Right renal pelvis (tissue), 4 donors: ENCODE data around the gene TRA2B. TPM values are rescaled to one million over a fixed set of nuclear protein-coding genes. Genes with fewer than 3 reads are reported as not detected.
"Not testable (repeated sequence)": the region's sequence is repeated elsewhere in the genome, so short reads cannot be mapped to it uniquely, and the experiment has no call there.

Experiments used
- DNase-seq, 4 donors: peaks; one replicate each; pipeline ENCODE4 v3.0.0-alpha.2; 2013; ENCODE audit warnings: low read depth in 4 of 4, low spot score in 3 of 4, missing footprints in 1 of 4
- polyA plus RNA-seq, 4 donors: library from polyadenylated mRNA; unstranded; fragments of 120-200 nt; gene quantifications; one replicate each; pipeline ENCODE4 v1.2.1, GENCODE V29; 2013; ENCODE audit not compliant: insufficient read length in 4 of 4

The TRA2B gene
- polyA plus RNA-seq, 4 donors = 272 to 304 (median 296) TPM

DNA sequence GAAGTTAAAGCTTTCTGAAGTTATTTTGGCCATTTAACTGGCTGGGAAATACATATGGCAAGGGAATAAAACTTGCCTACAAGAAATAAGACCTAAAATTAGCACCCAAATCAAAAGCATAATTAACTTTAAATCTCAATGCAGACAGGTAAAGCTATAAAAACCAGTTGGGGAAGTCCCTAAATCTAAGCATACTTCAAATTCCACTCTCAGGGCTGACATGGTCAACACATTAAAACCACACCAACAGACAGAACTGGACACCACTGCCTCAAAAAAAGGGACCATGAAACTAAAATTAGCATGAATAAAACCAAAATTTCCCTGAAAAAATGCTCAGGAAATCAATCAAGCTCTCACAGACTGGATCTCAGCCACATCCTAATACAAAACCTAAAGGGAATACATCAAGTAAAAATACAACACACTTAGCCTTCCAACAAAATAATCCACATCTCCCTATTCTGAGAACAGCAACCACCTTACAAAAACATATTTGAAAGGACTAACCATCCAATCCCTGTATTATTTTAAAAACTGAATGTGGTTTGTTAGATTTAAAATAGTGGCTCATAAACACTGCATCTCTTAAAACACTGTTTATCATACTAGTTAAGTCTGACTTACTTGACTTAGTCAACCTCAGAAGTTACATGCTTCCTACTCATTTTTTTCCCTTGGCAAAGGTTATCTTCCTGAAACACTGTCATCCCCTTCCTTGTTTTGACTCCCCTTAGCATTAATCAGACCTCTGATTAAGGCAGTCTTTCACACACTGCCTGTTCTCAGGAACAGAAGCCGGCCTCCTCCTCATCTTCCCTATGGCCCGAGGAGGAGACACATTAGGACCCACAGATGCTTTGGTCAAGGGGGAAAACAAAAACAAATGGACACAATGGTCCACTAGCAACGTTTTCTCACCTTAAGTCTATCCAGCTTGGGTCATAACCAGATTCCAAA is 8.3 kb downstream of the TRA2B start:
- DNase-seq = no peak

- no peak for DNase-seq
These were observed 9.3 kb downstream of the TRA2B start for GRCh38 chr3:185928496-185928895.

DNA sequence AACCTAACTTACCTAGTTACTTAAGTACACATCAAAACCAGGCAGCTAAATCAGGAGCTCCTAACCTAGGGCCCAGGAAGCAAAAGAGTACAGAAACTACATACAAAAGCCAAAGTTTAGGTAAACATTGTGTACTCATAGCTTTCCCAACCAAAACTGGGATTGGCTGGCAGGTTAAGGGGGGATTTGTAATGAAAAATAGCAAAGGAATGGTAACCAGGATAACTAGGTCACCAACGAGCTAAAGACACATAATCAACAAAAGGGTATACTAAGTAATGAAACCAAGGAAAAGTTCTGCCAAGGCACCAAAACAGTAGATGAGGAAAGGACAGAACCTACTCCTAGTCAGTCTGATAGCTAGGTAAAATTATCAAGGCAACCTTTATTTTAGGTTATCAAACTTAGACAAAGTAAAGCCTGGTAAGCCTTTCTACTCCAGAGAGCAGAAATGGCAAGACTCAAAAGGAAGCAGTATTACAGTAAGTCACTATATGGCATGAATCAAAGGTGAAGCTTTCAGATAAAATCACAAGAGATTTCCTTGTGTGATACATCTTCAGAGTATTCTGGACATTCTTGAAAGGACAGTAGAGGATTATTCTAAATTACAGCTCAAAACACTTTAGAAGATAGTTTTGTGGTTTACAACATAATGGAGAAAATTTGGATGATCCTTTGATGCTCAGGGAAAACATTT is 10.2 kb downstream of the TRA2B start:
- DNase-seq = no peak

DNA sequence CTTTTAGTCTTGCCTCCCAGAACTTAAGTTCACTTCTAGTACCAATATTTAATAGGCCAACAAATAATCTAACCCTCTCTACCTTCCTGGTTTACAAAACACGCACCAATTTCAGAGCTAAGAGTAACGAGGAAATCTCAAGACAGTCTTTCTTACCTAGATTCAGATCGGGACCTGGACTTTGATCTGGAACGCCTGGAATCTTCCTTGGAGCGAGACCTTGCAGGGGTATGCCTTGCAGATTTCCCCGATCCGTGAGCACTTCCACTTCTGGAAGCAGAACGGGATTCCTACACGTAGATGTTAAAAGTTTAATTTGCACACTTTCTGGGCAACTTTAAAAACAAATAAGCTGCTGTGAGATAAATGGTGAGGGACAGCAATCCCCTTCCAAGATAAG is 11.4 kb downstream of the TRA2B start:
- DNase-seq = no peak

DNA sequence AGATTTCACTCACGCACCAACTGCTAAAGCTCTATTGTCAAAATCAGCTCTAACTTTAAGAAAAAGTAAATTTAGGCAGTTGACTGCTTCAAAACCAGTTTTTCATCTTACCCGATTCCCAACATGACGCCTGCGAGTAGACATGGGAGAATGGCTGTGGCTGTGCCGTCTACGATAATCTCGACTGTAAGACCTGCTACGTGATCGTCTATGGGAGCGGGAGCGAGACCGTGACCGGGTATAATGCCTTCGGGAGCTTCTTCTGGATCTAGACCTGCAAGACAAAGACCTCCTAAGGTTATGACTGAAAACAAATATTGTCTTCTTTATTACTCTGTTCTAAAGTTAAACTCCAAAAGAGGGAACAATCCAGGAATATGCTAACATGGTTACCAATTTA is 12.5 kb downstream of the TRA2B start:
- DNase-seq = no peak

DNA sequence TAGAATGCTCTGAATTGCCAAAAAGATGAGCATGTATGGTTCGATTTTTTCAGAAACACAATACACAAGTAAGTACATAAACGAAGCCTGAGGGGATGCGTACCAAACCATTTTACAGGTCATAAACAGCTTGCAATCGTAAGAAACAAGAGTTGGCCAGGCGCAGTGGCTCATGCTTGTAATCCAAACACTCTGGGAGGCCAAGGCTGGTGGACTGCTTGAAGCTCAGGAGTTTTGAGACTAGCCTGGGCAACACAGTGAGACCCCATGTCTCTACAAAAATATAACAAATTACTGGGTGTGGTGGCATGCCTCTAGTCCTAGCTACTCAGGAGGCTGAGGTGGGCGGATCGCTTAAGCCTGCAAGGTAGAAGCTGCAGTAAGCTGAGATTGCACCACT is 13.4 kb downstream of the TRA2B start:
- no peak for DNase-seq

DNA sequence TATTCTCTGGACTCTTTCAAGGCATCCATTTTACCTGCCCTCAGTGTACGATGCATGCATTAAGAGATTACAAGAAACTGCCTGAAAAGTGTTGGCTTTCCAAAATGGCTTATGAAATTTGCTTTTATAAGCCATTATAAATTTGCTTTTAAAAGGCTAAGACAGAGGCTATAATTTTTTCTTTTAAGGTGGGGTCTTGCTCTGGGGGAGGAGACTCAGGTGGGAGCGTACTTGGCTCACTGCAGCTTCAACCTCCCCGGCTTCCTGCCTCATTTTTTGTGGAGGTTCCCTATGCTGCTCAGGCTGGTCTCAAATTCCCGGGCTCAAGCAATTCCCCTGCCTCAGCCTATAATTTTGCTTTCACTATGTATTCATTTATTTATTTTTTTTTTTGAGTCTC is 17.6 kb downstream of the TRA2B start:
- DNase-seq = no peak

DNA sequence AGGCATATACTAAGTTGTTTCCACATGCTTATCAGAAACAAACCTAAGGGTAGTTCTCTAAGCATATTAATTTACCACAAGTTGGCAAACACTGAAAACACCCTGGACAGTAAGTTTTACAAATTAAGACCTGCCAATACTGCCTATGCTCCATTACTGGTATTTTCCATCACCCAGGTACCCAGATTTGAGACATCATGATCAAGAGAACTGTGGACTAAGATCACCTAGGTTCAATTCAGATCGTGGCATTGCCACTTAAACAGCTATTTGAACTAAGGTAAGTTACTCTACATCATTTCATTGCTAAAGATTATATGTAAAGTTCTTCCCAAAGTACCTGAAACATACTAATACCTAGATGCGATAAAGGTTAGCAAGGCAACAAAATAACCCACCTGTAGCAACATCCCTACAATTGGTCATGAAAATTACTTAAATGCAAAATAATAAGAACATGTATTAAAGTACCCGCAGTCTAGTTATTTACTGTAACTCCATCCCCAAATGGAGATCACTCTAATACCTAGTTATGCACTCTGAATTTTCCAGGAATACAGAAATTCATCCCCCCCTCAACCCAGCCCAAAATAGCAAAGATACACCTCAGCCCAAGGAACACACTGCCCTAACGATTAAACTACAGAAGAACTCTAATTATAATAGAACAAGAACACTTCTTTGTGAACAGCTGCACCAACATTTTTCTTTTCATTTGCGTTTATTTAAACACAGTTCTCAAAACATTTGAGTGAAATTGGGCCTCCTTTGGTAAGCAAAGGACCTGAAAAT is 21.6 kb downstream of the TRA2B start:
- DNase-seq = no peak

DNA sequence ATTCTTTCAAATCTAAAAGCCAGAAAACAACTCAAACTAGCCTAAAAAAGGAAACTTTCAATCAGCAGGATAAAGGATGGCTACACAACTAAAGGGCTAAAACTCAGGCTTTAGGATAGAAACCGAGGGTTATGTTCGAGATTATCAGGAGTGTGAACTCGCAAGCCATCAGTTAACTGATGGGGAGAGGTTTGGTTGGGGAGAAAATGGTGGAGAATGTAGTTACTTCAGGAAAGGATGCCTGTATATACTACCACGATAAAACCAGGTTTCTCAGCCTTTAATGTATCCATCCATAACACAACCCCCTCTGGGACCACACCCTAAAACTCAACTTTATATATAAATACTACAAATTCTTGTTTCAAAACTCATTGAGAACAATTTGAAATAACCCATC is 22.2 kb downstream of the TRA2B start:
- DNase-seq = no peak

- DNase-seq = no peak
These were observed 22.7 kb downstream of the TRA2B start for GRCh38 chr3:185914911-185915629.

- no peak for DNase-seq
These were observed 24.6 kb downstream of the TRA2B start for GRCh38 chr3:185912929-185913901.

DNA sequence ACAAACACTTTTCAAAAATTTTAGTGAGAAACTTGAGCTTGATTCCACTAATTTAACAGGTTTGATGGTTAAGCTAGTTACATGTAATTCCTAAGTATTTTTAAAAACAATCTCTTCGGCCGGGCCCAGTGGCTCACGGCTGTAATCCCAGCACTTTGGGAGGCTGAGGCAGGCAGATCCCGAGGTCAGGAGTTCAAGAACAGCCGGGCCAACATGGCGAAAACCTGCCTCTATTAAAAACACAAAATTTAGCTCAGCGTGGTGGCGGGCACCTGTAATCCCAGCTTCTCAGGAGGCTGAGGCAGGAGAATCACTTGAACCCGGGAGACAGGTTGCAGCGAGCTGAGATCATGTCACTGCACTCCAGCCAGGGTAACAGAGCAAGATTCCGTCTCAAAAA is 25.3 kb downstream of the TRA2B start:
- no peak for DNase-seq

GRCh38 chr3:185911076-185911448 is 26.8 kb downstream of the TRA2B start:
- DNase-seq = not testable (repeated sequence)

GRCh38 chr3:185910322-185911075 is 27.3 kb downstream of the TRA2B start:
- DNase-seq = not testable (repeated sequence)

- DNase-seq = not testable (repeated sequence)
These were observed 27.9 kb downstream of the TRA2B start for GRCh38 chr3:185909913-185910312.

DNA sequence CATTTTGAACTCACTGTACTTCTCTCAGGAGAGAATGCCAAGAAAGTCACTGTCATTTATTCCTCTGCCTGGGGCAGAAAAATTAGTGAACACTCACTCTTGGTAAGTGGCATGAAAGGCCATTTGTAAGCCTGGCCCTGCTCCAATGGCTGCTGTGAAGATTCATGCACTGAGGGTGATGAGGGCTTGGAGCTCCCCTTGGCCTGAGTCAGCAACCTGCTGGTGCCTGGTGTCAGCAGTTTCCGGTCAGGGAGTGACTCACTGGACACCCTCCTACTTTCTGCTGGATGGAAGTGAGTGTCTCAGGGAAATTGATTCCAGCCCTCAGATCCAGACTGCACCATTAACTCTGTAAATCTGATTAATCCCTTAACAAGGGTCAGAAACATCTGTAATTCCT is 37.6 kb downstream of the TRA2B start:
- peak in 1 of 4 donors; percentile 11 for DNase-seq

DNA sequence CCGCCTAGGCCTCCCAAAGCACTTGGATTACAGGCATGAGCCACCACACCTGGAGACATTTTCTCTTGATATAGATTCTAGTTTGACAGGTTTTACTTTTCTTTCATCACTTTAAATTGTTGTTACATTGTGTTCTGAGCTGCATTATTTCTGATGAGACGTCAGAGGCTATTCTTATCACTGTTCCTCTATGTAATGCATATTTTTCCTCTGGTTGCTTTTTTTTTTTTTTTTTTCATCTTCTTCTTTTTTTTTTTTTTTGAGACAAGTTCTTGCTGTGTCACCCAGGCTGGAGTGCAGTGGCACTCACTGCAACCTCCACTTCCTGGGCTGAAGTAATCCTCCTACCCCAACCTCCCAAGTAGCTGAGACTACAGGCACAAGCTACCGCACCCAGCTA is 41.2 kb downstream of the TRA2B start:
- no peak for DNase-seq

- no peak for DNase-seq
These were observed 50.7 kb downstream of the TRA2B start for GRCh38 chr3:185887066-185887465.

GRCh38 chr3:185884641-185885040 is 53.2 kb downstream of the TRA2B start:
- DNase-seq = no peak
